ENCODE data around the gene GRK5.
"Not testable (repeated sequence)": the region's sequence is repeated elsewhere in the genome, so short reads cannot be mapped to it uniquely, and the experiment has no call there.

GRK5 gene

DNA sequence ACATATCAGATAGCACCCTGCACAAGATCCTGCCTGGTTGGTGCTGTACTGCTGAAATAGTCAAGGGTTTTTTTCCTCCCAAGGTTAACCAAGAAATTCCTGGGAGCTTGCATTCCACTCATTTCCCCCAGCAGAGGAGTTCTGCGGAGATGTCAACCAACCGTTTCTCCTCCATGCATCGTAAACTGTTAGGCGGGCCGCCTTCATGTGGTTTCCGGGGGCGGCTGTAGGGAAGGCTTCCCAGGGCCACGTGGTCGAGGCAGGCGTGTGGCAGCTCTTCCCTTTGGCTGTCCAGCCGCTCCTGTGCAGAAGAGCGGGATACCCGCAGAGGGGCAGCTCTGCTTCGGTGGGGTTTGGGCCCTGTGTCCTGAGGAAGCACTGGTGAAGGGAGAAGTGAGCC is 221.4 kb downstream of the GRK5 start:
- TF ChIP-seq, protein P1, sequence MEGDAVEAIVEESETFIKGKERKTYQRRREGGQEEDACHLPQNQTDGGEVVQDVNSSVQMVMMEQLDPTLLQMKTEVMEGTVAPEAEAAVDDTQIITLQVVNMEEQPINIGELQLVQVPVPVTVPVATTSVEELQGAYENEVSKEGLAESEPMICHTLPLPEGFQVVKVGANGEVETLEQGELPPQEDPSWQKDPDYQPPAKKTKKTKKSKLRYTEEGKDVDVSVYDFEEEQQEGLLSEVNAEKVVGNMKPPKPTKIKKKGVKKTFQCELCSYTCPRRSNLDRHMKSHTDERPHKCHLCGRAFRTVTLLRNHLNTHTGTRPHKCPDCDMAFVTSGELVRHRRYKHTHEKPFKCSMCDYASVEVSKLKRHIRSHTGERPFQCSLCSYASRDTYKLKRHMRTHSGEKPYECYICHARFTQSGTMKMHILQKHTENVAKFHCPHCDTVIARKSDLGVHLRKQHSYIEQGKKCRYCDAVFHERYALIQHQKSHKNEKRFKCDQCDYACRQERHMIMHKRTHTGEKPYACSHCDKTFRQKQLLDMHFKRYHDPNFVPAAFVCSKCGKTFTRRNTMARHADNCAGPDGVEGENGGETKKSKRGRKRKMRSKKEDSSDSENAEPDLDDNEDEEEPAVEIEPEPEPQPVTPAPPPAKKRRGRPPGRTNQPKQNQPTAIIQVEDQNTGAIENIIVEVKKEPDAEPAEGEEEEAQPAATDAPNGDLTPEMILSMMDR (IDR thresholded peaks at IDR 0.05; ENCODE audit: low read depth, low read length), result no peak
- peaks cover 71% of the 10 kb centered on the region for H3K36me3 ChIP-seq

DNA sequence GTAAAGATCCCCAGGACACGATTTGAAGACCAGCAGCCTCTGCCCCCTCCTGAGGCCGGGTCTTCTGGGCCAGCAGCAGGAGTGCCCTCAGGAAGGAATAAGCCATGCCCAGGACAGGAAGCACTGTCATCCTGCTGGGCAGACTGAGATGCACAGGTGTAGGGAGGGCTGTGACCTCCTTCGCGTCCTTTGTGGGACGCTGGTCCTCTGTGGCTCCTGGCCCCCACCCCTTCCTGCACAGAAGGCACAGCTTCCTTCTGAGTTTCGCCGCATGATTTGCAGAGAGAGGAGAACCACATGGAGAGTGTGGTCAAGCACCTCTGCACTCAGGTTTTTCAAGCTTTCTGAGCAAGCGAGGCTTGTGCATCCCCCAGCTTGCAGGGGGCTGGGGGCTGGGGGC is 222.4 kb downstream of the GRK5 start:
- H3K9me3 ChIP-seq (ENCODE audit: severe bottlenecking), result no peaks in the 10 kb centered on the region
- DNase-seq, result no peak
- no peaks in the 10 kb centered on the region for H3K27me3 ChIP-seq (ENCODE audit: insufficient read depth, low read depth, severe bottlenecking)
- TF ChIP-seq, protein P1 (IDR thresholded peaks at IDR 0.05; ENCODE audit: low read depth, low read length), result no peak
- no peak overlapping the region for H3K4me3 ChIP-seq (ENCODE audit: low read depth, low read length)
- peaks cover 80% of the 10 kb centered on the region for H3K36me3 ChIP-seq
- no peak overlapping the region for H3K27ac ChIP-seq

More for the DNA sequence above, 221.4 kb downstream of the GRK5 start:
- Histone ChIP-seq H3K27ac (no peak overlapping the region), H3K27me3 (ENCODE audit: insufficient read depth, low read depth, severe bottlenecking) (no peaks in the 10 kb centered on the region), H3K4me3 (ENCODE audit: low read depth, low read length) (no peak overlapping the region), H3K9me3 (ENCODE audit: severe bottlenecking) (no peaks in the 10 kb centered on the region)
- no peak for DNase-seq

DNA sequence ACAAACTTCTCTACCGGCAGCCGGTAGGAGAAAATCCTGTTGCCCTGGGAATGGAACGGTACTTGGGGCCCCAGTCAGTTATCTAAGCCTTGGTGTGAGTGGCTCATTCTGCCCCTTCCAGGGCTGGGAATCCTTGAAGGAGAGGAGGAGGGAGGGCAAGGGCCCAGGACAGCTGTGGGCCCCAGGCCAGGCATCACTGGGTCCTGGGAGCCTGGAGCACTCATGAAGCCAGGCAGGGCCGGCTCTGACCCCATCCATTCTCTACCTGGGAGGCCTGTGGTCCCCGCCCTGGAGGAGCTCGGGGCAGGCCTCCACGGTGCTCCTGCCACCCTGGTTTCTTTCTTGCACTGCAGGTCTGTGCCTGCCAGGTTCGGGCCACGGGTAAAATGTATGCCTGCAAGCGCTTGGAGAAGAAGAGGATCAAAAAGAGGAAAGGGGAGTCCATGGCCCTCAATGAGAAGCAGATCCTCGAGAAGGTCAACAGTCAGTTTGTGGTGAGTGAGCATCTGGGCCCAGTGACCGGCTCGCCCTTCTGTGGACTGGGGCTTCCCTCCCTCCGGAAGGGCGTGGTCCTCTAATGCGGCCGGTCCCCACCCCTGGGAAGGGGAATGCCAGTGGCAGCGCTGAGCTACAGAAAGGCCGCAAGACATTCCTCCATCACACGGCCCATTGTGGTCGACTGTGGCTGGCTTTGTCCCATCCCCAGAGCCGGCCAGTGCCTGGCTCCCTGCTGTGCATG is 223.8 kb downstream of the GRK5 start:
- Histone ChIP-seq H3K36me3 (peaks cover 81% of the 10 kb centered on the region), H3K9me3 (ENCODE audit: severe bottlenecking) (no peaks in the 10 kb centered on the region), H3K27me3 (ENCODE audit: insufficient read depth, low read depth, severe bottlenecking) (no peaks in the 10 kb centered on the region), H3K4me3 (ENCODE audit: low read depth, low read length) (no peak overlapping the region), H3K27ac (no peak overlapping the region)
- TF ChIP-seq, protein P1 (IDR thresholded peaks at IDR 0.05; ENCODE audit: low read depth, low read length), result no peak
- DNase-seq, result no peak

DNA sequence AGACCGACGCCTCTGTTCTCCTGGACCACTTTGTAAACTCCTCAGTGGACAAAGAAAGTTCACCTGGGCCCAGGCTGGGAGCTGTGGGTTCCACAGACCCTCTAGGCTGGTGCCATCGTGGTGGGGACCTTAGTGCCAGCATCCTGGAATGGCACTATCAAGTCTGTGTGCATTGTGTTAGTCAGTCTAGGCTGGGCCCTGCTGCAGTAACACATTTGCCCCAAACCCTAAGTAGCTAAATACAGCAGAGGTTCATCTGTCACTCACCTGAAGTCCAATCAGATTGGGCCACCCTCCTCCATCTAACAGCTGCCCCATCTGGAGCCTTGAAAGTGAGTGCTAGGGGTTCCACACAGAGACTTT is 224.4 kb downstream of the GRK5 start:
- no peak for DNase-seq
- no peaks in the 10 kb centered on the region for H3K27me3 ChIP-seq (ENCODE audit: insufficient read depth, low read depth, severe bottlenecking)
- H3K36me3 ChIP-seq, result peaks cover 76% of the 10 kb centered on the region
- H3K27ac ChIP-seq, result no peak overlapping the region
- no peaks in the 10 kb centered on the region for H3K9me3 ChIP-seq (ENCODE audit: severe bottlenecking)
- H3K4me3 ChIP-seq (ENCODE audit: low read depth, low read length), result no peak overlapping the region
- TF ChIP-seq, protein P1 (IDR thresholded peaks at IDR 0.05; ENCODE audit: low read depth, low read length), result no peak

DNA sequence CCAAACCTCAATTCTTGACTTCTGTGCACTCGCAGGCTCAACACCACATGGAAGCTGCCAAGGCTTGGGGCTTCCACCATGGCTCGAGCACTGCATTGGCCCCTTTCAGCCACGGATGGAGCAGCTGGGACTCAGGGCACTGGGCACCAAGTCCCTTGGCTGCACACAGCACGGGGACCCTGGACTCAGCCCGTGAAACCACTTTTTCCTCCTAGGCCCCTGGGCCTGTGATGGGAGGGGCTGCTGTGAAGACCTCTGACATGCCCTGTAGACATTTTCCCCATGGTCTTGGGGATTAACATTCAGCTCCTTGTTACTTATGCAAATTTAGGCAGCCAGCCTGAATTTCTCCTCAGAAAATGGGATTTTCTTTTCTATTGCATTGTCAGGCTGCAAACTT is 227.6 kb downstream of the GRK5 start:
- DNase-seq; H3K27ac ChIP-seq; H3K9me3 ChIP-seq (ENCODE audit: severe bottlenecking); H3K4me3 ChIP-seq (ENCODE audit: low read depth, low read length); H3K27me3 ChIP-seq (ENCODE audit: insufficient read depth, low read depth, severe bottlenecking): not testable (repeated sequence)
- peaks cover 60% of the 10 kb centered on the region for H3K36me3 ChIP-seq

DNA sequence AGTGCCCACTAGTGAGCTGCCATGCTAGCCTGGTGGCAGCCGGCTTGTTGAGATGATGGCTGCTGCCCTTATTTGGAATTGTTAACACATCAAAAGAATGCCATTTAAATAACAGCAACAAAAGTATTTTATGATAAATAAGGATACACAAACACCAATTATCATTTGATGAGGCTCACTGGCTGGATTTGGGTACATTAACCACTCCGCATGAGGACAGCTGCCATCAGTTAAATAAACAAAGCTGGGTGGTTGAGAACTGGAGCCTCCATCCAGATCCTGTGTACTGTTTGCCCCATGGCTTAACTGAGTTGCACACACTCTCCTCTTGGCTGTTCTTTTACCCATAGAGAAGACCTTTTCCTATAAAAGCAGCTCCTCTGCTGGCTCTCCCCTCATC is 231.3 kb downstream of the GRK5 start:
- Histone ChIP-seq H3K36me3 (peaks cover 28% of the 10 kb centered on the region), H3K27me3 (ENCODE audit: insufficient read depth, low read depth, severe bottlenecking) (no peaks in the 10 kb centered on the region), H3K27ac (no peak overlapping the region), H3K9me3 (ENCODE audit: severe bottlenecking) (no peaks in the 10 kb centered on the region), H3K4me3 (ENCODE audit: low read depth, low read length) (no peak overlapping the region)
- TF ChIP-seq, protein P1 (IDR thresholded peaks at IDR 0.05; ENCODE audit: low read depth, low read length), result no peak
- no peak for DNase-seq
